Stomach (tissue), 4 donors: Measurements from ENCODE around the gene GNG3.

Experiments used
- POLR2A ChIP-seq, 4 donors: fragments of 450-650 bp; IDR thresholded peaks; one replicate each; pipeline ENCODE4 v1.6.1; 2016; ENCODE audit warnings: antibody characterized with exemption in 4 of 4, control low read depth in 2 of 4, mild to moderate bottlenecking in 1 of 4, moderate library complexity in 1 of 4
- POLR2AphosphoS5 ChIP-seq, 3 donors: sonication (generic); formaldehyde crosslinking; IDR thresholded peaks; one replicate each; pipeline ENCODE4 v1.6.1; 2016; ENCODE audit warnings: antibody characterized with exemption in 3 of 3
- TF ChIP-seq, protein P1 (sequence below), 7 experiments: fragments of 450-650 bp in 4 of 7; fragments of 200-600 bp in 3 of 7; sonication (generic) in 3 of 7; IDR thresholded peaks; one replicate each; pipeline ENCODE4 v1.5.1; 2016 to 2019; ENCODE audit warnings: antibody characterized with exemption in 7 of 7, control low read depth in 2 of 7, mild to moderate bottlenecking in 1 of 7

DNA sequence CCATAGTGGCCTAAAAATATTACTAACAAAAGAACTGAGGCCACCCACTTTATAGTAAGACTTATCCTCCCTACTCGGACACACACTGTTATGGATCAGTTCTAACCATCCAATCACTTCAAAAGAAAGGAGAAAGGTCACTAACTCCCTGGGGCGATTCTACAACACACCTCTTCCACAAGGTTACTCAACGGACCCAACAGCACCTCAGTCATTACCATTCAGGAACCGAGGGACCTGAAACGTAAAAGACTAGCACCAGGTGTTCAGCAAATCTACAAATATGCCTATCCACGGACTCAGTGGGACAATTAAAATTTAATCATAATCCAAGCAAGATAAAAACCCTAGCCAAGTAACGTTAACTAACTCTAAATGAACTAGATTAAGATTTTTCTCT is 18.2 kb downstream of the GNG3 start:
- TF ChIP-seq, protein P1, sequence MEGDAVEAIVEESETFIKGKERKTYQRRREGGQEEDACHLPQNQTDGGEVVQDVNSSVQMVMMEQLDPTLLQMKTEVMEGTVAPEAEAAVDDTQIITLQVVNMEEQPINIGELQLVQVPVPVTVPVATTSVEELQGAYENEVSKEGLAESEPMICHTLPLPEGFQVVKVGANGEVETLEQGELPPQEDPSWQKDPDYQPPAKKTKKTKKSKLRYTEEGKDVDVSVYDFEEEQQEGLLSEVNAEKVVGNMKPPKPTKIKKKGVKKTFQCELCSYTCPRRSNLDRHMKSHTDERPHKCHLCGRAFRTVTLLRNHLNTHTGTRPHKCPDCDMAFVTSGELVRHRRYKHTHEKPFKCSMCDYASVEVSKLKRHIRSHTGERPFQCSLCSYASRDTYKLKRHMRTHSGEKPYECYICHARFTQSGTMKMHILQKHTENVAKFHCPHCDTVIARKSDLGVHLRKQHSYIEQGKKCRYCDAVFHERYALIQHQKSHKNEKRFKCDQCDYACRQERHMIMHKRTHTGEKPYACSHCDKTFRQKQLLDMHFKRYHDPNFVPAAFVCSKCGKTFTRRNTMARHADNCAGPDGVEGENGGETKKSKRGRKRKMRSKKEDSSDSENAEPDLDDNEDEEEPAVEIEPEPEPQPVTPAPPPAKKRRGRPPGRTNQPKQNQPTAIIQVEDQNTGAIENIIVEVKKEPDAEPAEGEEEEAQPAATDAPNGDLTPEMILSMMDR (IDR thresholded peaks at IDR 0.05), result no peak
- TF ChIP-seq POLR2A (IDR thresholded peaks at IDR 0.05) (no peak), POLR2AphosphoS5 (IDR thresholded peaks at IDR 0.05) (no peak)
